ENCODE data around the gene DDX46. TPM values are rescaled to one million over a fixed set of nuclear protein-coding genes. Genes with fewer than 3 reads are reported as not detected.

The DDX46 gene
- total RNA-seq, 2 experiments from 2014 or later, result 75.9 to 77.0 TPM

DNA sequence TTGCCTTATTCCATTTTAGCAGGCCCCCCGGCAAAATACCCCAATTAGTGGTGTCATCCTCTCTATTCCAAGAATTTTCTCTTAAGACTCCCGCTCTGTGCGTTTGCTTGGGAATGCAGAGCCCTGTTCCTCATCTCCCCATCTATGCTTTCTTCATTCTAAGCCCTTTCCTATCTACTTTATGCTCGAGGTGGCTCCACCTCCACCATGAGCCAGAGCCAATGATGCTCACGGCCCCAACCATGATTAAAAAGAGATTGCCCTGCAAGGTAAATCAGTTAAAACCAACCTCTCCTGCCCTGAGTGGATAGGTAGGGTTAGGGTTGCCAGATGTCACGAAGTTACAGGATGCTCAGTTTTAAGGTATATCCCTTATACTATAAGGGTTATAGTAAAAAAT is 114.9 kb downstream of the DDX46 start:
- ATAC-seq (no peak), DNase-seq (peak; percentile 48)
- peak overlapping the region; percentile 97 for H3K27ac Mint-ChIP-seq
- CTCF ChIA-PET, result interaction anchor here (0.7 to 2.7 kb wide), 9 partner anchors 11 to 648 kb away, joined by 3 to 17 read pairs (median 4); partner anchors contain the start of genes C5orf24, PCBD2 and PPP2CA
- peak overlapping the region; percentile 90 for H3K4me3 Mint-ChIP-seq
- peaks cover 12% of the 10 kb centered on the region for H3K36me3 Mint-ChIP-seq
- no peaks in the 10 kb centered on the region for H3K27me3 Mint-ChIP-seq
- H3K9me3 Mint-ChIP-seq (ENCODE audit: low read depth), result no peaks in the 10 kb centered on the region
- H3K4me1 Mint-ChIP-seq, result peaks cover 40% of the 10 kb centered on the region

DNA sequence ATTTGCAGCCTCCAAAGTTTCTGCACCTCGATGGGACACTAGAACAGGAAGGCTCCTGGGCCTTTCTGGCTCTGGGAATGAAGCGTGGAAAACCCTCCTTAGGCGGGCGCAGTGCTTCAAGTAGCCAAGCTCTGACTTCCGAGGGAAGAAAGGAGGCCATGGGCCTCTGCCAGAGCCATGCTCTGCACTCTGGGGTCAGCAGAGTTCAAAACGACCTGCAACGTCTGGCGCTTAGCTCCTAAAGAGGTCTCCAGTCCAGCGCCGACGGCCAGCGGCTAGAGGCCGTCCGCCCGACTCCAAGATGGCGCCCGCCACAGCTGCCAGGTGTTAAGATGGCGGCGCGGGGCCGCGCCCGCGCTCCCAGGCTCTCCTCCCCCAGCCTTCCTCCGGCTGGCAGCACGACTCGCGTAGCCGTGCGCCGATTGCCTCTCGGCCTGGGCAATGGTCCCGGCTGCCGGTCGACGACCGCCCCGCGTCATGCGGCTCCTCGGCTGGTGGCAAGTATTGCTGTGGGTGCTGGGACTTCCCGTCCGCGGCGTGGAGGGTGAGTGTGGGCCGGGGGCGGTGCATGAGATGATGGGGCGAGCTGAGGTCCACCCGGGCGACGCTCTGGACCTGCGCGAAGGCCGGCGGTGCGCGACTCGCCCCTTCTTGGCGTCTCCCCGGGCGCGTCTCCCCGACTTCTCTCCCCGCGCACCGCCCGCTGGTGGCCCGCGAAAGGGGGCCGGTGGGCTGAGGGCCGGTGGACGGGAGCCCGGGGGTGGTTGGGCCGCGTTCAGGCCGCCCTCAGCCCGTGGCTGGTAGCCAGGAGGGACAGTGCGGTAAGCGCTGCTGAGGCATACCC is 115.6 kb downstream of the DDX46 start, which contains the start of gene TXNDC15:
TSS of gene TXNDC15 (plus strand) at position 385 of the 844 bp plus-strand sequence. CDS start at position 442, 57 bp downstream.
- DNase-seq, result peak; percentile 88
- Mint-ChIP-seq H3K36me3 (peaks cover 12% of the 10 kb centered on the region), H3K27me3 (no peaks in the 10 kb centered on the region), H3K4me3 (peak within 1 kb of the TSS; percentile 90), H3K27ac (peak within 1 kb of the TSS; percentile 97), H3K4me1 (peaks cover 45% of the 10 kb centered on the region), H3K9me3 (ENCODE audit: low read depth) (no peaks in the 10 kb centered on the region)
- CTCF ChIA-PET, result interaction anchor here (0.7 to 2.7 kb wide), 9 partner anchors 12 to 649 kb away, joined by 3 to 17 read pairs (median 4); partner anchors contain the start of genes C5orf24, PCBD2 and PPP2CA
- peak; percentile 92 for ATAC-seq

DNA sequence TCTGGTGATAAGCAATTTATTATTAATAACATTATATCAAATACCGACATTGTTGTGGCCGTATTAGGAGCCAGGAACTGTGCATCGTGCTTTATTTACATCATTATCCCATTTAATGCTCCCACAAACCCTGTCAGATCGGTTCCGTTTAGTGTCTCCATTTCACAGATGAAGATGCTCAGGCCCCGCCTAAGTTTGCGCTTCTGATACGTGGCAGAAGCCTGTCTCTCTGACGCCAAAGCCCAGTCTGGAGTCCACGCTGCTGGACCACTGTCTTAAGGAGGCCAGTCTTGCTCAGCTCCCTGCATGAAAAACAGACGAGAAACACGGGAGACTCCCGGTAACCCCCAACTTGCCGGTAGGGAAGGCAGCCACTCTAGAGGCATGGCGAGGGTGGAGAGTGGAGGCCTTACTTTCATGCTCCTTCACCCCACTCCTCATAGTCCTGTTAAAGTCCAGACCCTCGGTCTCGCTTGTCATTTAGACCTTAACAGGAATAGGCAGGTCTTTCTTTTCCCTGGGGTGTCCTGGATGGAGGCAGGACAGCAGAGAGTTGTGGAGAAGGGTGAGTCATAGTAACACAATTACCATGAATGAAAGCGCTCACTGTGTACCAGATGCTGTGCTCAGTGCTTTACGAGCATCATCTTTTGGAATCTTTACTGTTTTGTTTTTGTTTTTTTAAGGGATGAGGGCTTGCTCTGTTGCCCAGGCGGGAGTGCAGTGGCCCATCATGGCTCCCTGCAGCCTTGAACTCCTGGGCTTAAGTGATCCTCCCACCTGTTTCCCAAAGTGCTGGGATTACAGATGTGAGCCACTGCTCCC is 116.5 kb downstream of the DDX46 start:
- peaks cover 12% of the 10 kb centered on the region for H3K36me3 Mint-ChIP-seq
- no peaks in the 10 kb centered on the region for H3K27me3 Mint-ChIP-seq
- H3K27ac Mint-ChIP-seq, result peak overlapping the region; percentile 97
- CTCF ChIA-PET, result interaction anchor here (1.4 to 2.7 kb wide), 3 partner anchors 27 to 30 kb away, joined by 4 to 17 read pairs (median 5); partner anchors contain the start of gene PCBD2
- DNase-seq (peak; percentile 68), ATAC-seq (peak; percentile 46)
- no peaks in the 10 kb centered on the region for H3K9me3 Mint-ChIP-seq (ENCODE audit: low read depth)
- H3K4me1 Mint-ChIP-seq, result peaks cover 52% of the 10 kb centered on the region
- peak overlapping the region; percentile 90 for H3K4me3 Mint-ChIP-seq

DNA sequence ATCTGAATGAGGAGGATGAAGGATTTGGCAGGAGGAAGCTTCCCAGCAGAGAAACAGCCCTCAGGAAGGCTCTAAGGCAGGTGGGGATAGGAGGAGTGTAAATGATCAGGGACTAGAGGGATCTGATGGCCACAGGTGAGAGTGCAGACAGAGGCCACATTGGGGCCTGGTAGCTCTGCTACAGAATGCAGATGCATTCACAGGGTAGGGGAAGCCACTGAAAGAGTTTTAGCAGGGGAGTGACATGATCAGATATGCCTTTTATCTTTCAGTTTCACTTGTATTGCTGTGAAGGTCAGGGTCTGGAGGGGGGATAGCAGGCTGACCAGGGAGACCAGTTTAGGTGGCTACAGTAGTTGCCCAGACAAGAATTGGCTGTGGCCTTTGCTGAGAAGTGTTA is 118.6 kb downstream of the DDX46 start:
- peak overlapping the region; percentile 41 for H3K4me3 Mint-ChIP-seq
- no peaks in the 10 kb centered on the region for H3K9me3 Mint-ChIP-seq (ENCODE audit: low read depth)
- DNase-seq (peak; percentile 46), ATAC-seq (peak; percentile 18)
- H3K4me1 Mint-ChIP-seq, result peaks cover 54% of the 10 kb centered on the region
- H3K27me3 Mint-ChIP-seq, result no peaks in the 10 kb centered on the region
- peaks cover 15% of the 10 kb centered on the region for H3K36me3 Mint-ChIP-seq
- CTCF ChIA-PET, result interaction anchor here (1.0 to 3.7 kb wide), 3 partner anchors 27 to 139 kb away, joined by 3 to 16 read pairs (median 6); partner anchors contain the start of genes CAMLG and PCBD2
- peak overlapping the region; percentile 81 for H3K27ac Mint-ChIP-seq

DNA sequence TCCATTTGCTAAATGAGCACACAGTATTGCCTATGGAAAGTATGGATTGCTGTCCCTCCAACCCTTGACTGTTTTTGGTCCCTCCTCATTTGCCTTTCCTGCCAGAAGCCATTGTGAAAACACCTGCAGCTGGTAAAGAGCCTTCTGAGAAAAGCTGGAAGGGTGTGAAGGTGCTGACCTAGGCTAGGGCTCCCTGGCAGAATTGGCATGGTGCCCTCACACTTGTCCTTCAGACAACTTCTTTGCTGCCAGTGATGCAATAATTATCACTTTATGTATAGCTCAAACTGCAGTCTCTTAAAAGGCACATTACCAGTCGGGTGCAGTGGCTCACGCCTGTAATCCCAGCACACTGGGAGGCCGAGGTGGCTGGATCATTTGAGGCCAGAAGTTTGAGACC is 119.8 kb downstream of the DDX46 start:
- CTCF ChIA-PET, result interaction anchor here (1.3 to 3.7 kb wide), 2 partner anchors 26 to 31 kb away, joined by 3 to 16 read pairs; partner anchors contain the start of gene PCBD2
- Mint-ChIP-seq H3K4me1 (peaks cover 46% of the 10 kb centered on the region), H3K27me3 (no peaks in the 10 kb centered on the region), H3K9me3 (ENCODE audit: low read depth) (no peaks in the 10 kb centered on the region), H3K36me3 (peaks cover 15% of the 10 kb centered on the region), H3K27ac (no peak overlapping the region), H3K4me3 (no peak overlapping the region)
- no peak for DNase-seq
- no peak for ATAC-seq

DNA sequence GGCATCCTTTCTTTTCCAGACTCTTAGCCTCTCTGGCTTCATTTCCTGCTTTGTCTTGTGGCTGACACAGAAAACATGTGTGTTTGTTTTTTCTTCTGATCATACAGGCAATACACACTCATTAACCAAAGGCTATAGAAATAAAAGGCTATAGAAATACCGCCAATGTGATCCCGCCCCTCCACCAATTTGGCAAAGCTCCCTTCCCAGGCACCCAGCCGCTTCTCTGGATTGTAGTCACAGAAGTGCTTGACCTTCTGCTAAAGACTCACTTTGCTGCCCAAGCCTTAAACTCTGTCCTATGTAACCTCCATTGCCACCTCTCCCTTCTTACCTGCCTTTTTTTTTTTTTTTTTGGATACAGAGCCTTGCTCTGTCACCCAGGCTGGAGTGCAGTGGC is 120.9 kb downstream of the DDX46 start:
- ATAC-seq (no peak), DNase-seq (no peak)
- no peaks in the 10 kb centered on the region for H3K9me3 Mint-ChIP-seq (ENCODE audit: low read depth)
- CTCF ChIA-PET, result interaction anchor here (2.0 kb wide), 1 partner anchor 25 kb away, joined by 6 read pairs; the partner anchor contains the start of gene PCBD2
- no peak overlapping the region for H3K27ac Mint-ChIP-seq
- H3K4me1 Mint-ChIP-seq, result peaks cover 44% of the 10 kb centered on the region
- H3K36me3 Mint-ChIP-seq, result peaks cover 15% of the 10 kb centered on the region
- no peak overlapping the region for H3K4me3 Mint-ChIP-seq
- H3K27me3 Mint-ChIP-seq, result no peaks in the 10 kb centered on the region

Other genes starting within 250 kb of the DDX46 start
- gene JADE2, start 233.1 kb upstream of the DDX46 start, total RNA-seq, result 10 to 100 TPM; 88.1 to 98.4 TPM
- 10 to 100 TPM; 41.1 to 61.8 TPM for gene SAR1B, start 126.0 kb upstream of the DDX46 start, total RNA-seq
- gene SEC24A, start 110.0 kb upstream of the DDX46 start, total RNA-seq, result 10 to 100 TPM; 19.8 to 25.2 TPM
- 10 to 100 TPM; 20.4 to 28.4 TPM for gene CAMLG, start 20.2 kb upstream of the DDX46 start, total RNA-seq
- gene C5orf24, start 87.2 kb downstream of the DDX46 start, total RNA-seq, result 10 to 100 TPM; 29.7 to 30.1 TPM
- gene TXNDC15, start 115.6 kb downstream of the DDX46 start, total RNA-seq, result 10 to 100 TPM; 50.0 to 56.8 TPM
- 10 to 100 TPM; 13.4 to 13.7 TPM for gene PCBD2, start 146.4 kb downstream of the DDX46 start, total RNA-seq
- under 1 TPM; 0.61 to 0.82 TPM for gene CATSPER3, start 209.1 kb downstream of the DDX46 start, total RNA-seq

All from activated CD8-positive, alpha-beta memory T cell treated with anti-CD3 and anti-CD28 coated beads, Interleukin-2, amount 10 ng/mL, durations not matched to agents 7 days and 5 days (primary cell).